Loucy (cell line): ENCODE measurements around the gene RSPRY1.
"Not testable (repeated sequence)": the region's sequence is repeated elsewhere in the genome, so short reads cannot be mapped to it uniquely, and the experiment has no call there.

Experiments
- H2AFZ ChIP-seq: fragments of 200-600 bp; sonication (generic); 2 replicates; pipeline ENCODE4 v1.6.0; 2016; ENCODE audit warnings: antibody characterized with exemption, mild to moderate bottlenecking, low read length, moderate library complexity
- H3F3A ChIP-seq: fragments of 200-600 bp; 2 replicates; pipeline ENCODE4 v1.6.0; 2016; ENCODE audit warnings: antibody characterized with exemption, low read depth, mild to moderate bottlenecking
- H3K27me3 ChIP-seq: fragments of 200-600 bp; sonication (generic); 2 replicates; pipeline ENCODE4 v1.6.1; 2014; ENCODE audit warnings: low read length, mild to moderate bottlenecking; ENCODE audit not compliant: insufficient read depth, poor library complexity, severe bottlenecking
- H3K36me3 ChIP-seq: fragments of 200-600 bp; sonication (generic); 2 replicates; pipeline ENCODE4 v1.6.1; 2016; ENCODE audit warnings: low read length; ENCODE audit not compliant: insufficient read depth
- H3K4me1 ChIP-seq: fragments of 200-600 bp; sonication (generic); 2 replicates; pipeline ENCODE4 v1.5.1; 2014; ENCODE audit warnings: low read length, mild to moderate bottlenecking; ENCODE audit not compliant: insufficient read depth, poor library complexity, severe bottlenecking
- H3K4me2 ChIP-seq: fragments of 200-600 bp; sonication (generic); 2 replicates; pipeline ENCODE4 v1.6.0; 2014; ENCODE audit warnings: antibody characterized with exemption, low read length, low read depth, mild to moderate bottlenecking; ENCODE audit not compliant: poor library complexity, severe bottlenecking
- H3K4me3 ChIP-seq: fragments of 200-600 bp; sonication (generic); 2 replicates; pipeline ENCODE4 v1.5.1; 2014; ENCODE audit warnings: low read length, mild to moderate bottlenecking, mixed read lengths; ENCODE audit not compliant: poor library complexity, severe bottlenecking
- H3K79me2 ChIP-seq: fragments of 200-600 bp; sonication (generic); 2 replicates; pipeline ENCODE4 v1.6.1; 2014; ENCODE audit warnings: low read length; ENCODE audit not compliant: insufficient read depth
- H3K9ac ChIP-seq: fragments of 200-600 bp; sonication (generic); 2 replicates; pipeline ENCODE4 v1.6.0; 2014; ENCODE audit warnings: mild to moderate bottlenecking, low read depth, low read length, moderate library complexity; ENCODE audit not compliant: poor library complexity, severe bottlenecking
- H3K9me2 ChIP-seq: fragments of 200-600 bp; sonication (generic); replicated peaks from 2 replicates; pipeline ENCODE4 v1.6.1; 2016; ENCODE audit warnings: low read depth, low read length, mixed read lengths
- H3K9me3 ChIP-seq: fragments of 200-600 bp; sonication (generic); 2 replicates; pipeline ENCODE4 v1.6.1; 2014; ENCODE audit warnings: mild to moderate bottlenecking, antibody characterized with exemption, low read length, low read depth; ENCODE audit not compliant: insufficient read depth
- H4K20me1 ChIP-seq: fragments of 200-600 bp; sonication (generic); 2 replicates; pipeline ENCODE4 v1.6.0; 2014; ENCODE audit warnings: antibody characterized with exemption, low read length, mild to moderate bottlenecking; ENCODE audit not compliant: insufficient read depth, poor library complexity, severe bottlenecking
- EZH2phosphoT487 ChIP-seq: fragments of 200-600 bp; IDR thresholded peaks from 2 replicates; pipeline ENCODE4 v1.6.1; 2018; ENCODE audit warnings: antibody characterized with exemption, mild to moderate bottlenecking, moderate library complexity, borderline replicate concordance
- TF ChIP-seq, protein P1 (sequence below): fragments of 200-600 bp; sonication (generic); conservative IDR thresholded peaks from 2 replicates; pipeline ENCODE4 v1.5.1; 2014; ENCODE audit warnings: mild to moderate bottlenecking, antibody characterized with exemption, low read length

The RSPRY1 gene

GRCh38 chr16:57271867-57272495, 85.9 kb downstream of the RSPRY1 start:
- no peaks in the 10 kb centered on the region for H4K20me1 ChIP-seq
- H3K36me3 ChIP-seq: no peaks in the 10 kb centered on the region

DNA sequence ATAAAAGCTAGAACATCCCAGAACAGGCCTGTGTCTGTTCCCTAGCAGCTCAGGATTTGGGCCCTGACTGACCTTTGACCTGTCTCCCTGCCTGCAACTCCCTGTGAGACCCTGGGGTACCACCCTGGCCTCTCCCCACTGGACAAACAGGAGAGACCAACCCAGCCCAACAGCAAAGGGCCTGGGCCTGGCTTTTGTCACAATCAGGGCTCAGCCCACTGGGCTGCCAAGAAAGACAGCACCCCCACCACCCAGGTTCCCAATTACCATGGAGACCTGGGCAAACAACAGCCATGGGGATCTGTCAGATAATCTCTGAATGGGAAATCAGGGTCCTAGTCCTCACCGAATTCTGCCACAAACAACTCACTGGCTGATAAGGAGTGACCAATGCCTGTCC, 87.2 kb downstream of the RSPRY1 start:
- Histone ChIP-seq H3K79me2 (no peaks in the 10 kb centered on the region), H2AFZ (no peak overlapping the region), H3K4me1 (peaks cover 9% of the 10 kb centered on the region), H3K4me3 (no peak overlapping the region), H3K9ac (no peak overlapping the region), H3K4me2 (no peak overlapping the region), H3K9me3 (no peaks in the 10 kb centered on the region), H3K36me3 (no peaks in the 10 kb centered on the region), H3K9me2 (no peaks in the 10 kb centered on the region), H4K20me1 (no peaks in the 10 kb centered on the region), H3K27me3 (peaks cover 6% of the 10 kb centered on the region), H3F3A (no peaks in the 10 kb centered on the region)
- no peak for TF ChIP-seq EZH2phosphoT487
- TF ChIP-seq, protein P1, sequence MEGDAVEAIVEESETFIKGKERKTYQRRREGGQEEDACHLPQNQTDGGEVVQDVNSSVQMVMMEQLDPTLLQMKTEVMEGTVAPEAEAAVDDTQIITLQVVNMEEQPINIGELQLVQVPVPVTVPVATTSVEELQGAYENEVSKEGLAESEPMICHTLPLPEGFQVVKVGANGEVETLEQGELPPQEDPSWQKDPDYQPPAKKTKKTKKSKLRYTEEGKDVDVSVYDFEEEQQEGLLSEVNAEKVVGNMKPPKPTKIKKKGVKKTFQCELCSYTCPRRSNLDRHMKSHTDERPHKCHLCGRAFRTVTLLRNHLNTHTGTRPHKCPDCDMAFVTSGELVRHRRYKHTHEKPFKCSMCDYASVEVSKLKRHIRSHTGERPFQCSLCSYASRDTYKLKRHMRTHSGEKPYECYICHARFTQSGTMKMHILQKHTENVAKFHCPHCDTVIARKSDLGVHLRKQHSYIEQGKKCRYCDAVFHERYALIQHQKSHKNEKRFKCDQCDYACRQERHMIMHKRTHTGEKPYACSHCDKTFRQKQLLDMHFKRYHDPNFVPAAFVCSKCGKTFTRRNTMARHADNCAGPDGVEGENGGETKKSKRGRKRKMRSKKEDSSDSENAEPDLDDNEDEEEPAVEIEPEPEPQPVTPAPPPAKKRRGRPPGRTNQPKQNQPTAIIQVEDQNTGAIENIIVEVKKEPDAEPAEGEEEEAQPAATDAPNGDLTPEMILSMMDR: no peak

More at GRCh38 chr16:57271867-57272495, 85.9 kb downstream of the RSPRY1 start:
- Histone ChIP-seq H3K79me2 (no peaks in the 10 kb centered on the region), H3K4me1 (peaks cover 4% of the 10 kb centered on the region), H3K9me3 (no peaks in the 10 kb centered on the region), H3K9ac (no peak overlapping the region), H3K9me2 (no peaks in the 10 kb centered on the region), H3K4me2 (no peak overlapping the region), H3K4me3 (no peak overlapping the region), H3F3A (no peaks in the 10 kb centered on the region), H2AFZ (no peak overlapping the region), H3K27me3 (peaks cover 6% of the 10 kb centered on the region)
- TF ChIP-seq, protein P1: no peak
- TF ChIP-seq EZH2phosphoT487: no peak

- H3F3A ChIP-seq: no peaks in the 10 kb centered on the region
- TF ChIP-seq EZH2phosphoT487: no peak
- TF ChIP-seq, protein P1: no peak
- H4K20me1 ChIP-seq: no peaks in the 10 kb centered on the region
- no peaks in the 10 kb centered on the region for H3K9me2 ChIP-seq
- H3K9ac ChIP-seq: no peak overlapping the region
- H3K27me3 ChIP-seq: peaks cover 11% of the 10 kb centered on the region
- H2AFZ ChIP-seq: no peak overlapping the region
- no peaks in the 10 kb centered on the region for H3K9me3 ChIP-seq
- H3K4me2 ChIP-seq: no peak overlapping the region
- H3K36me3 ChIP-seq: no peaks in the 10 kb centered on the region
- H3K79me2 ChIP-seq: no peaks in the 10 kb centered on the region
- peaks cover 9% of the 10 kb centered on the region for H3K4me1 ChIP-seq
- no peak overlapping the region for H3K4me3 ChIP-seq
Observed at GRCh38 chr16:57273826-57274225, 87.7 kb downstream of the RSPRY1 start.

GRCh38 chr16:57275946-57276345, 89.8 kb downstream of the RSPRY1 start:
- not testable (repeated sequence) for H4K20me1 ChIP-seq, H2AFZ ChIP-seq, H3K9ac ChIP-seq, H3K4me2 ChIP-seq, H3K9me2 ChIP-seq, H3F3A ChIP-seq, H3K4me3 ChIP-seq, H3K4me1 ChIP-seq, H3K79me2 ChIP-seq, H3K36me3 ChIP-seq, H3K9me3 ChIP-seq
- H3K27me3 ChIP-seq: peaks cover 16% of the 10 kb centered on the region
